NCI-H146 treated with DMSO at 0.1 percent for 48 hours (cell line): ENCODE data around the gene IFT27.

Experiments used
- DNase-seq: peaks from one replicate; lab custom pipeline; 2025; ENCODE audit not compliant: unreplicated experiment; lab: John Stamatoyannopoulos, UW

IFT27 gene

GRCh38 chr22:36797374-36797773 is 21.5 kb upstream of the IFT27 start:
- DNase-seq, result no peak

- no peak for DNase-seq
These were observed 20.7 kb upstream of the IFT27 start for GRCh38 chr22:36796552-36797175.

GRCh38 chr22:36795633-36796032 is 19.7 kb upstream of the IFT27 start:
- no peak for DNase-seq

- DNase-seq, result no peak
These were observed 14.7 kb upstream of the IFT27 start for GRCh38 chr22:36790648-36791047.

GRCh38 chr22:36787204-36787988 is 11.5 kb upstream of the IFT27 start:
- DNase-seq, result no peak

- DNase-seq, result no peak
These were observed 7.8 kb upstream of the IFT27 start for GRCh38 chr22:36783743-36784142.

- no peak for DNase-seq
These were observed 6.0 kb upstream of the IFT27 start for GRCh38 chr22:36781656-36782627.

GRCh38 chr22:36778020-36778419 is 2.1 kb upstream of the IFT27 start:
- DNase-seq, result no peak

GRCh38 chr22:36776722-36777121 is 803 bp upstream of the IFT27 start:
- no peak for DNase-seq

- no peak for DNase-seq
These were observed 344 bp downstream of the IFT27 start for GRCh38 chr22:36775586-36775963.

GRCh38 chr22:36773935-36774334 is 2.0 kb downstream of the IFT27 start:
- no peak for DNase-seq

- DNase-seq, result no peak
These were observed 3.5 kb downstream of the IFT27 start for GRCh38 chr22:36772451-36772850.

GRCh38 chr22:36771356-36772063 is 4.4 kb downstream of the IFT27 start:
- DNase-seq, result no peak

GRCh38 chr22:36770513-36771231 is 5.2 kb downstream of the IFT27 start:
- no peak for DNase-seq

GRCh38 chr22:36769541-36770512 is 6.1 kb downstream of the IFT27 start:
- no peak for DNase-seq

- DNase-seq, result no peak
These were observed 7.3 kb downstream of the IFT27 start for GRCh38 chr22:36768616-36769015.

GRCh38 chr22:36768141-36768540 is 7.8 kb downstream of the IFT27 start:
- DNase-seq, result no peak

GRCh38 chr22:36767035-36767775 is 8.7 kb downstream of the IFT27 start:
- no peak for DNase-seq
